Activated CD8-positive, alpha-beta memory T cell treated with anti-CD3 and anti-CD28 coated beads, Interleukin-2, amount 10 ng/mL, durations not matched to agents 7 days and 5 days (primary cell): Measurements from ENCODE around the gene TMEM254. TPM values are rescaled to one million over a fixed set of nuclear protein-coding genes. Genes with fewer than 3 reads are reported as not detected.
A peak's percentile ranks its signal among the peaks of the same experiment; 100 is the strongest.
"Not testable (repeated sequence)": the region's sequence is repeated elsewhere in the genome, so short reads cannot be mapped to it uniquely, and the experiment has no call there.

ENCODE experiments used
- ATAC-seq: fragments of 150-1000 bp; cut with Tn5 transposase; one replicate; pipeline ENCODE4 v1.10.0; 2021; ENCODE audit warnings: moderate library complexity
- CTCF ChIA-PET: fragments of 350-600 bp; sonication (Branson Sonifier 250); formaldehyde crosslinking; loops from one replicate; lab custom pipeline; 2021; ENCODE audit warnings: antibody characterized with exemption; lab: Charles Lee
- DNase-seq: peaks from one replicate; pipeline ENCODE4 v3.0.0-alpha.2; 2020
- H3K27ac Mint-ChIP-seq: one replicate; pipeline ENCODE4 v1.8.0; 2021; ENCODE audit warnings: mild to moderate bottlenecking, mixed read lengths
- H3K27me3 Mint-ChIP-seq: one replicate; pipeline ENCODE4 v1.8.0; 2021; ENCODE audit warnings: mixed read lengths
- H3K36me3 Mint-ChIP-seq: one replicate; pipeline ENCODE4 v1.8.0; 2021; ENCODE audit warnings: mild to moderate bottlenecking, mixed read lengths
- H3K4me1 Mint-ChIP-seq: one replicate; pipeline ENCODE4 v1.8.0; 2021; ENCODE audit warnings: mixed read lengths
- H3K4me3 Mint-ChIP-seq: one replicate; pipeline ENCODE4 v1.8.0; 2021; ENCODE audit warnings: mild to moderate bottlenecking, moderate library complexity, mixed read lengths
- H3K9me3 Mint-ChIP-seq: one replicate; pipeline ENCODE4 v1.8.0; 2022; ENCODE audit warnings: low read depth, mixed read lengths
- total RNA-seq, 2 experiments: library from RNA; stranded (reverse); gene quantifications; one replicate each; pipeline ENCODE4 v1.2.3, GENCODE V29; 2021

Gene TMEM254
- total RNA-seq, 2 experiments from 2014 or later = 12.4 to 13.9 TPM

DNA sequence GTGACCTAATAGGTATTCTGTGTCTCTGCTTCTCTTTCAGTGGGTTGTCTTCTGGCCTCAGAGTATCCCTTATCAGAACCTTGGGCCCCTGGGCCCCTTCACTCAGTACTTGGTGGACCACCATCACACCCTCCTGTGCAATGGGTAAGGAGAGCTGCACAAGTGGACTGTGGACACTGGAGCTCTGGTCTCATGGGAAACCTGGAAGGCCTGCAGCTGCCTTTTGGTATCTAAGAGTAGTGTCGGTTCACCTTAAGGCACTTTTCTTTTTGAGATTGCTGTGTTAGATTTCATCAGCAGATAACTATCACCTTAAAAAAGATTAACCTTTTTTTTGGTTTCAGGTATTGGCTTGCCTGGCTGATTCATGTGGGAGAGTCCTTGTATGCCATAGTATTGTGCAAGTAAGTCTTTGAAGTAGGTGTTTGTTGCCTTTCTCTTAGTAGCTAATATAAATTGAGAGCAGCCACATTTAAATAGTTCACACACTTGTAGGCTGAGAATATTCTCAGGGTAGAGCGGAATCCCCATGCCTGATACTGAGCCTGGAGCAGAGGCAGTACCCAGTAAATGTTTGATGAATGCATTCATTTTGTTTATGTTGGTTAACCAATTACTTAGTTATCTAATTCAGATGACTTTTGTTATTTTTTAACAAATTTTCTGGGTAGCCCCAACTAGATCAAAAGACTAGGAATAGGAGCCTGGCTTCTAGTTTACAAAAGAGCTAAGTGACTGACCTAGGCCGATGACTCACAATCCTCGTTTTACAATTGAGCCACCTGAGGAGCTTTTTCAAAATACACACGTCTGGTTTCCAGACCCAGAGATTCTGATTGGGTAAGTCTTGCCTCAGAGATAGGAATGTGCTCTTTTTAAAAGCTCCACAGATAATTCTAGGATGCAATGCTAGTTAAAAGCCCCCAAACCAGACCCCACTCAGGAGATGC, 3.6 kb downstream of the TMEM254 start:
- ATAC-seq = no peak
- CTCF ChIA-PET = interaction anchor here (1.6 kb wide), 1 partner anchor 178 kb away, joined by 3 read pairs; no protein-coding TSS in a partner anchor
- Mint-ChIP-seq H3K4me3 (no peak overlapping the region), H3K36me3 (no peaks in the 10 kb centered on the region), H3K27me3 (no peaks in the 10 kb centered on the region), H3K9me3 (no peaks in the 10 kb centered on the region), H3K4me1 (peaks cover 17% of the 10 kb centered on the region), H3K27ac (no peak overlapping the region)
- DNase-seq = no peak

- Mint-ChIP-seq H3K9me3 (no peaks in the 10 kb centered on the region), H3K27me3 (no peaks in the 10 kb centered on the region), H3K4me3 (no peak overlapping the region), H3K27ac (no peak overlapping the region), H3K36me3 (no peaks in the 10 kb centered on the region), H3K4me1 (no peaks in the 10 kb centered on the region)
- ATAC-seq (no peak), DNase-seq (no peak)
- CTCF ChIA-PET = interaction anchor here (1.3 to 1.5 kb wide), 2 partner anchors 10 to 44 kb away, joined by 3 read pairs; no protein-coding TSS in a partner anchor
Measured at GRCh38 chr10:80090121-80090520, 11.7 kb downstream of the TMEM254 start.

DNA sequence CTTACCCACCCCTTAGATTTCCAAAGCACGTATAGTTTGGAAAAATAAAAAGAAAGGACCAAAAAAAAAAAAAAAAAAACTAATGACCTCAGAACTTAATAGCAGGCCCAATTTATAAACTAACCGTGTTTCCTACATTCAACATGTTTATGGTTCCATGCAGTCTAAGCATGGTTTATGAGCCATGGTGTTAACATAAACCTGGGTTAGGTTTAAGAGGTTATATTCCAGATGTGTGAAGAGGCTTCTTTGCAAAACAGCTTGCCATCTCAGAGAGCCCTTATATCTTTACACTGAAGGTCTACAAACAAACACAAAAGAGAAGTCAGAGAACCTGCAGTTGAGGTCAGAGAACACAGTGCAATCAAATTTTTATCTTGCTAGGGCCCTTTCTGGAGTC, 15.8 kb downstream of the TMEM254 start:
- H3K27me3 Mint-ChIP-seq = peaks cover 3% of the 10 kb centered on the region
- H3K4me3 Mint-ChIP-seq = no peak overlapping the region
- CTCF ChIA-PET = no interaction called here
- no peaks in the 10 kb centered on the region for H3K9me3 Mint-ChIP-seq
- H3K27ac Mint-ChIP-seq = no peak overlapping the region
- no peak for DNase-seq
- H3K36me3 Mint-ChIP-seq = no peaks in the 10 kb centered on the region
- no peak for ATAC-seq
- H3K4me1 Mint-ChIP-seq = peaks cover 2% of the 10 kb centered on the region

DNA sequence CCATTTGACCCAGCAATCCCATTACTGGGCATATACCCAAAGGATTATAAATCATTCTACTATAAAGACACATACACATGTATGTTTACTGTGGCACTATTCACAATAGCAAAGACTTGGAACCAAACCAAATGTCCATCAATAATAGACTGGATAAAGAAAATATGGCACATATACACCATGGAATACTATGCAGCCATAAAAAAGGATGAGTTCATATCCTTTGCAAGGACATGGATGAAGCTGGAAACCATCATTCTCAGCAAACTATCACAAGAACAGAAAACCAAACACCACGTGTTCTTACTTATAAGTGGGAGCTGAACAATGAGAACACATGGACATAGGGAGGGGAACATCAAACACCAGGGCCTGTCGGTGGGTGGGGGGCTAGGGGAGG, 19.8 kb downstream of the TMEM254 start:
- ATAC-seq, H3K4me1 Mint-ChIP-seq, H3K9me3 Mint-ChIP-seq, CTCF ChIA-PET, H3K4me3 Mint-ChIP-seq, DNase-seq, H3K27me3 Mint-ChIP-seq, H3K36me3 Mint-ChIP-seq, H3K27ac Mint-ChIP-seq: not testable (repeated sequence)

GRCh38 chr10:80099295-80099694, 20.8 kb downstream of the TMEM254 start:
- not testable (repeated sequence) for H3K36me3 Mint-ChIP-seq, ATAC-seq, H3K4me1 Mint-ChIP-seq

DNA sequence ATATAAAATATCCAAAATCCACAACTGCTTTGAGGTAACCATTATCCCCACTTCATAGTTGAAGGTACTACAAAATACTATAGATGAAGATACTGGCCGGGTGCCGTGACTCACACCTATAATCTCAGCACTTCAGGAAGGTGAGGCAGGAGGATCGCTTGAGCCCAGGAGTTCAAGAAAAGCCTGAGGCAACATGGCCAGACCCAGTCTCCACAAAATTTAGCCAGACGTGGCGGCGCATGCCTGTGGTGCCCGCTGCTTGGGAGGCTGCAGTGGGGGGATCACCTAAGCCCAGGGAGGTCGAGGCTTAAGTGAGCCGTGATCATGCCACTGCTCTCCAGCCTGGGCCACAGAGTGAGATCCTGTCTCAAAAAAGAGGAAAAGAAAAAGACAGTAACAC, 21.7 kb downstream of the TMEM254 start:
- ATAC-seq = no peak
- no peak for DNase-seq
- no peak overlapping the region for H3K4me3 Mint-ChIP-seq
- H3K36me3 Mint-ChIP-seq = no peaks in the 10 kb centered on the region
- H3K4me1 Mint-ChIP-seq = peaks cover 10% of the 10 kb centered on the region
- H3K27me3 Mint-ChIP-seq = peaks cover 3% of the 10 kb centered on the region
- CTCF ChIA-PET = no interaction called here
- no peak overlapping the region for H3K27ac Mint-ChIP-seq
- H3K9me3 Mint-ChIP-seq = no peaks in the 10 kb centered on the region

More at GRCh38 chr10:80099295-80099694, 20.8 kb downstream of the TMEM254 start:
- DNase-seq, CTCF ChIA-PET, H3K27me3 Mint-ChIP-seq, H3K27ac Mint-ChIP-seq, H3K4me3 Mint-ChIP-seq, H3K9me3 Mint-ChIP-seq: not testable (repeated sequence)

GRCh38 chr10:80100861-80101695, 22.6 kb downstream of the TMEM254 start:
- Mint-ChIP-seq H3K4me3 (no peak overlapping the region), H3K27me3 (peaks cover 7% of the 10 kb centered on the region), H3K36me3 (no peaks in the 10 kb centered on the region), H3K4me1 (peaks cover 12% of the 10 kb centered on the region), H3K9me3 (no peaks in the 10 kb centered on the region), H3K27ac (no peak overlapping the region)
- ATAC-seq (no peak), DNase-seq (no peak)
- CTCF ChIA-PET = interaction anchor here (0.6 kb wide), 1 partner anchor 158 kb away, joined by 3 read pairs; no protein-coding TSS in a partner anchor

DNA sequence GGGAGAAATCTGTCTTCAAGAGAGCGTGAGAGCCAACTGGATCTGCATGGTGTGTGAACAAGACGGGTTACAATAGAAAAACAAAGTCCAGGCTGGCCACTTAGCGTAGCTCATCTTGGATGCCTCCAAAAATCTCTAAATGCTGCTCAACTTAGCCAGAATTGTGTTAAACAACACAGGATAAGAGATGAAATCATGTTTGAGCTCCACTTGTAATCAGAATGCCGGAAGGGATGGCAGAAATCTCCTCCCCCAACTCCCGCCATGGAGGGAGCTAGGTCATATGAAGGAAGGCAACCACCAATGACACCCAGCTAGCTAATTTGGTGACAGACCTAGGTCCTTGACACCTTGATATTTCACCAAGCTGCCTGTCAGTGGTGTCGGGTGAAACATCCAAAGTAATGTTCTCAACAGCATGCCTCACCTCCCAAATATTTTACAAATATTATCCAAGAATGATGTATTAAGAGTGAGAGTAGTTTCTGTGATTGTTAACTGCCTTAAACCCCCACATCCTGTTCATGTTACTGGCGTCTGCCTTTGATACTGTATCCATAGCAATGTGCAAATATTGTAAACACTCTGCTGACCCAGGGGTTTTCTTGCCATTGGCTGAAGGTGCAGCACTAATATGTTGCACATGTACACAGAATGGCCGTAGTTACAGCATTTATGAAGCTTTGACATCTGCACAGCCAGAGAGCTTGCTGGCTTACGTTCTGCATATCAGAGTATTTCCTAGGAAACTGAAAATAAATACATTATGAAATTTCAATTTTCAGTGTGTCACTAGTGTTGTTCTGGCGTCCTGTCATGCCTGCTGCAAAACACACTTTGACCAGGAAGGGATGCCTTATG, 25.8 kb downstream of the TMEM254 start:
- Mint-ChIP-seq H3K27ac (no peak overlapping the region), H3K9me3 (peaks cover 8% of the 10 kb centered on the region), H3K36me3 (peaks cover 6% of the 10 kb centered on the region), H3K4me3 (no peak overlapping the region), H3K4me1 (peaks cover 10% of the 10 kb centered on the region), H3K27me3 (peaks cover 4% of the 10 kb centered on the region)
- DNase-seq (no peak), ATAC-seq (peak; percentile 72)
- CTCF ChIA-PET = no interaction called here

DNA sequence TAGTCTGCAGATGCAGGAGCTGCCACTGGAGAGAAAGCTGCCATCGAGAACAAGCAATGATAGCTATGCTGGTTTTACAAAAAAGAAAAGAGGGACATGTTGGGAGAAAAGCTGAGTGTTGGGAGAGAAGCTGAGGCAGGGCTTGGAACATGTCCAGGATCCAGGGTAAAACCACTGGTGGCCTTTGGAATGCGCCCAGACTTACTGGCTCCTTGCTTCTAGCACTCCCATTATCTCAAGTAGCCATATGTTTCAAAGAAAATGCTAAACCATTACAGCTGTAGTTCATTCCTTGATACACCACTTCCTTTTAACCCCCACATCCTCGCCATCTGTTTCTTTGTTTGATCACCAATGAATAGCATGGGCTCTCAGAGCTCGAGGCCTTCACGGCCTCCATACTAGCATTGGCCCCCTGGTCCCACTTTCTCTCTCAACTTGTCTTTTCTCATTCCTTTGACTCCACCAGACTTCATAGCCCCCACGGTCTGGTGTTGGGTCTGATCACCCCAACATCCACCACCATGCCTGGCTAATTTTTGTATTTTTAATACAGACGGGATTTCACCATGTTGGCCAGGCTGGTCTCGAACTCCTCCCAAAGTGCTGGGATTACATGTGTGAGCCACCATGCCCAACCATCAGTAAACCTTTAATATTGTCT, 30.2 kb downstream of the TMEM254 start:
- DNase-seq = no peak
- H3K27ac Mint-ChIP-seq = no peak overlapping the region
- H3K9me3 Mint-ChIP-seq = peaks cover 11% of the 10 kb centered on the region
- ATAC-seq = no peak
- peaks cover 18% of the 10 kb centered on the region for H3K4me1 Mint-ChIP-seq
- peaks cover 6% of the 10 kb centered on the region for H3K36me3 Mint-ChIP-seq
- peaks cover 4% of the 10 kb centered on the region for H3K27me3 Mint-ChIP-seq
- H3K4me3 Mint-ChIP-seq = no peak overlapping the region
- CTCF ChIA-PET = no interaction called here

DNA sequence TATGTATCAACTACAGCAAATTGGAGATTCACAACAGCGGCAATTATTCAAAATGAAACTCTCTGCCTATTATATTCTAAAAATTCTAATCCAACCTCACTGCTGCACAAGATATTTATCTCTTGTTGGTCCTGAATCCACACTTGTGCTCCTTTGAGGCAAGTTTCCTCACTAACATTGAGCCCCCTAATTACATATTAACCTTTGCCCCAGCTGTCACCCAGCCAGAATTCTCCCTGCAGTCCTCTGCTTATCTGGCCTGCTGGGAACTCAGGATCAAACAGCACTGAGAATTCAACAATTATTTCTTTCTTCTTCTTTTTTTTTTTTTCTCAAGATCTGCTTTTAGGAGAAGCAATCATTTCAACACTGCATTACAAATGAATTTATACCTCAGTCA, 32.5 kb downstream of the TMEM254 start:
- Mint-ChIP-seq H3K27ac (peak overlapping the region; percentile 49), H3K36me3 (peaks cover 6% of the 10 kb centered on the region)
- CTCF ChIA-PET = no interaction called here

DNA sequence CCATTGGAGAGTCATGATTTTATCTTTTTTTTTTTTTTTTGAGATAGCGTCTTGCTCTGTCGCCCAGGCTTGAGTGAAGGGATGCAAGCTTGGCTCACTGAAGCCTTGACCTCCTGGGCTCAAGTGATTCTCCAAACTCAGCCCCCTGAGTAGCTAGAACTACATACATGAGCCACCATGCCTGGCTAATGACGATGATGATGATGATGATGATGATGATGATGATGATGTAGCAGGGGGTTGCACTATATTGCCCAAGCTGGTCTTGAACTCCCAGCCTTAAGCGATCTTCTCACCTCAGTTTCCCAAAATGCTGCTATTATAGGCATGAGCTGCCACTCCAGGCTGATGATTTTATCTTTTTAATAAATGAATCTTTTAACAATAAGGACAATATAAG, 40.2 kb downstream of the TMEM254 start:
- H3K9me3 Mint-ChIP-seq = no peaks in the 10 kb centered on the region
- CTCF ChIA-PET = interaction anchor here (1.9 to 2.0 kb wide), 2 partner anchors 25 to 60 kb away, joined by 4 to 12 read pairs; no protein-coding TSS in a partner anchor
- DNase-seq (no peak), ATAC-seq (no peak)
- H3K4me1 Mint-ChIP-seq = no peaks in the 10 kb centered on the region
- peaks cover 28% of the 10 kb centered on the region for H3K27me3 Mint-ChIP-seq
- H3K27ac Mint-ChIP-seq = no peak overlapping the region
- no peak overlapping the region for H3K4me3 Mint-ChIP-seq
- H3K36me3 Mint-ChIP-seq = no peaks in the 10 kb centered on the region

More for the DNA sequence above, 32.5 kb downstream of the TMEM254 start:
- no peaks in the 10 kb centered on the region for H3K27me3 Mint-ChIP-seq
- H3K9me3 Mint-ChIP-seq = peaks cover 11% of the 10 kb centered on the region
- DNase-seq (no peak), ATAC-seq (no peak)
- H3K4me1 Mint-ChIP-seq = peaks cover 8% of the 10 kb centered on the region
- no peak overlapping the region for H3K4me3 Mint-ChIP-seq

DNA sequence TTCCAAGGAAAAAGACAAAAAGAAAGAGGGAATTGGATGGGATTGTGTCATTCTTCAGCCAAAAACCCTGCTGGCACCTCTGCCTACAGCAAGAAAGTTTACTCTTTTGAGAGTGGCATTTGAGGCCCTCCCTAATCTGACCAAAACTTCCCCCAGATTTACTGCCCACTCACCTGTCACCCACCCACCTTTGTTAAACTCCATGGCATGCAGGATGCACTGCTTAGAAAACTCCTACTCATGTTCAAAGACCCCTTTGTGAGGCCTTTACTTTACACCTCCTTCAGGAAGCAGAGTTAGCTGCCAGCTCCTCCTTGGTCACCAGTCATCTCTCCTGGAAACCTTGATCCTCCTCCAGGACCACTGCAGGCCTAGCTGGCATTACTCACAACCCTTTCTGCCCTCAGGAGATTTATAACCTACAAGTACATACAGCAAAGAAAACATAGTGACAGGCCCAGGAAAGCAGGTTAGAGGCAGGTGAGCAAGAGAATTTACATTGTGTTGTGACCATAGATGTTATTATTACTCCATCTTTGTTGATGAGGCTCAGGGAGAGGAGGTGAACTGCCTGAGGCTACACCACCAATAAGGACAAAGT, 43.7 kb downstream of the TMEM254 start:
- no peak overlapping the region for H3K27ac Mint-ChIP-seq
- no peaks in the 10 kb centered on the region for H3K36me3 Mint-ChIP-seq
- H3K9me3 Mint-ChIP-seq = no peaks in the 10 kb centered on the region
- no peak overlapping the region for H3K4me3 Mint-ChIP-seq
- H3K27me3 Mint-ChIP-seq = peaks cover 31% of the 10 kb centered on the region
- CTCF ChIA-PET = no interaction called here
- DNase-seq = no peak
- ATAC-seq = no peak
- H3K4me1 Mint-ChIP-seq = no peaks in the 10 kb centered on the region
